ENCODE data around the gene TRIM17.

TRIM17 gene

DNA sequence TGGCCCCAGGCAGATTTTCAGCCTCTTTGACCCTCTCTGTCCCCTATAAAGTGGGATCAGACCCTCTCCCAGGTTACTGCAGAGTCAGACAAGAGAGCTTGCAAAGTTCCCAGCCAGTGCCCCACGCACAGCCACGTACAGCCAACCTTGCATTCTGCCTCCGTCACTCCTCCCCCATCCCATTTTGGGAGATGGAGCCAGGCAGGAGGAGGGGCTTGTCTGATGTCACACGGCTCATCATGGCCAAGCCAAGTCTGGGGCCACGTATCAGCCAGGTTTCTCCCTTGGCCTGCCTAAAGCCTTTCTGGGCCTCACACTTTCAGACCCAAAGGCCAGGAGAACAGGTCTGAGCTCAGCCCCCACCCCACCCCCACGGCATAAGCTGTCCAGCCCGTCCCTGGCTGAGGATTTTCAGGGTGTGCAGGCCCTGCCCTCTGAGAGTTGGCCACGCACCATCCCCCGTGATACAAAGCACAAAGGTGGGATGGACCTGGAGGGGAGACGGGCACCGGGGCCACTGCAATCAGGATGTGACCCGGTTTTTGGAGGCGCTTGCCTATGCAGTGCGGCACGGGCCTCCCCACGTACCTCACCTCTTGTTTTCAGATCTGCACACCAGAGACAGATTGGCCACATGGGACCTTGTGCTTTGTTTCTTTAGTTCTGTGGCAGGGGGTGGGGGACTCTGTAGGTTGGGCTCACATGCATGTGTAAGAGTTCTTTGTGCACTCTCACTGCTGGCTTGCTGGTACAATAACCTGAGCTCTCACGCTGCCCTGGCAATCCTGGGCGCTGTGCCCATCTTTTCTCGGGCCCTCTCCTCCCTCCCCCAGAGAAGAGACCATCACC is 57.7 kb downstream of the TRIM17 start:
- DNase-seq: no peak
- Histone ChIP-seq H3K27ac (no peak overlapping the region), H3K4me3 (ENCODE audit: low read depth, low read length) (no peak overlapping the region), H3K36me3 (no peaks in the 10 kb centered on the region), H3K27me3 (ENCODE audit: insufficient read depth, low read depth, severe bottlenecking) (no peaks in the 10 kb centered on the region), H3K9me3 (ENCODE audit: severe bottlenecking) (no peaks in the 10 kb centered on the region)
- TF ChIP-seq, protein P1, sequence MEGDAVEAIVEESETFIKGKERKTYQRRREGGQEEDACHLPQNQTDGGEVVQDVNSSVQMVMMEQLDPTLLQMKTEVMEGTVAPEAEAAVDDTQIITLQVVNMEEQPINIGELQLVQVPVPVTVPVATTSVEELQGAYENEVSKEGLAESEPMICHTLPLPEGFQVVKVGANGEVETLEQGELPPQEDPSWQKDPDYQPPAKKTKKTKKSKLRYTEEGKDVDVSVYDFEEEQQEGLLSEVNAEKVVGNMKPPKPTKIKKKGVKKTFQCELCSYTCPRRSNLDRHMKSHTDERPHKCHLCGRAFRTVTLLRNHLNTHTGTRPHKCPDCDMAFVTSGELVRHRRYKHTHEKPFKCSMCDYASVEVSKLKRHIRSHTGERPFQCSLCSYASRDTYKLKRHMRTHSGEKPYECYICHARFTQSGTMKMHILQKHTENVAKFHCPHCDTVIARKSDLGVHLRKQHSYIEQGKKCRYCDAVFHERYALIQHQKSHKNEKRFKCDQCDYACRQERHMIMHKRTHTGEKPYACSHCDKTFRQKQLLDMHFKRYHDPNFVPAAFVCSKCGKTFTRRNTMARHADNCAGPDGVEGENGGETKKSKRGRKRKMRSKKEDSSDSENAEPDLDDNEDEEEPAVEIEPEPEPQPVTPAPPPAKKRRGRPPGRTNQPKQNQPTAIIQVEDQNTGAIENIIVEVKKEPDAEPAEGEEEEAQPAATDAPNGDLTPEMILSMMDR (IDR thresholded peaks at IDR 0.05; ENCODE audit: low read depth, low read length): no peak

DNA sequence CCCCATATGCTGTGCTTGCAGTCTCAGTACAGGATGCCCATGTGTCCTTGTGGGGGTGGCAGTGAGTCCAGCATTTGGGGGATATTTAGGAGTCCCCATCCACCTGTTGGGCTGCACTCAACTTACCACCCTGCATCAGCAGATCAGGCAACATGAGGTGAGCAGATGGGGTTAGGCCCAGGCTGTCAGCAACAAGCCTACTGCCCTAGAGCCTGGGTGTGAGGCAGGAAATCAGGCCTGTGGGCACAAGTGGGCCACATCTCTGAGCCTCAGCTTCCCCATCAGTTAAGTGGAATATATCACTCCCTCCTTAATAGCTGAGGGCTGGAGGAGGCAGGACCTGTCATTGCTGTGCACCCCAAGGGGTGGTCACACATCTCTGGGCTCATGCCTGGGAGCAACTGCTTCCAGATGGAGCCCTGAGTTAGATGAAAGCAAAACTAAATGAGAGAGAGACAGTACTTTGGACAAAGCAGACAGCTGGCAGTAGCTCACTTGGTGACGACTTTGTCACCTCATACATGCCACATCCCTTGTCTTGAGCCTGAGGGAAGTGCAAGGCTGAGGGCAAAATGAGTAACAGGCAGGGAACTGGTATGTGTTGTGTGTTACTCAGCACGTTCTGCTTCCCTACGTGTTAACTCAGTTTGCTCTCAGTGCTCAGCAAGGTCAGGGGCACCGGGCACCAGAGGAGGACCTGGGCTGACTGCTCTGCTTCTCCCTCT is 58.5 kb downstream of the TRIM17 start:
- no peak for DNase-seq
- H3K27ac ChIP-seq: no peak overlapping the region

More for the DNA sequence above, 58.5 kb downstream of the TRIM17 start:
- Histone ChIP-seq H3K27me3 (ENCODE audit: insufficient read depth, low read depth, severe bottlenecking) (no peaks in the 10 kb centered on the region), H3K4me3 (ENCODE audit: low read depth, low read length) (no peak overlapping the region), H3K9me3 (ENCODE audit: severe bottlenecking) (no peaks in the 10 kb centered on the region), H3K36me3 (no peaks in the 10 kb centered on the region)
- TF ChIP-seq, protein P1 (IDR thresholded peaks at IDR 0.05; ENCODE audit: low read depth, low read length): no peak
